H9 (cell line): ENCODE measurements around the gene PELI2. TPM values are rescaled to one million over a fixed set of nuclear protein-coding genes. Genes with fewer than 3 reads are reported as not detected.

Experiments used
- DNase-seq: peaks from one replicate; pipeline ENCODE4 v3.0.0-alpha.2; 2017
- H2AFZ ChIP-seq: one replicate; pipeline ENCODE4 v1.6.1; 2013; ENCODE audit warnings: mild to moderate bottlenecking, low read length, control low read depth, moderate library complexity
- H2AK5ac ChIP-seq: 2 replicates; pipeline ENCODE4 v1.6.1; 2013; ENCODE audit warnings: low read length, control low read depth, mixed read lengths; ENCODE audit not compliant: insufficient read length
- H2BK120ac ChIP-seq: one replicate; pipeline ENCODE4 v1.6.1; 2013; ENCODE audit warnings: low read depth, mild to moderate bottlenecking, low read length, control low read depth, inconsistent platforms; ENCODE audit not compliant: poor library complexity, severe bottlenecking
- H2BK12ac ChIP-seq: 2 replicates; pipeline ENCODE4 v1.6.1; 2013; ENCODE audit warnings: low read length, control low read depth, mixed read lengths, low read depth; ENCODE audit not compliant: insufficient read length
- H2BK15ac ChIP-seq: 2 replicates; pipeline ENCODE4 v1.6.1; 2013; ENCODE audit warnings: low read depth, low read length, control low read depth
- H2BK20ac ChIP-seq: one replicate; pipeline ENCODE4 v1.6.1; 2013; ENCODE audit warnings: low read depth, mild to moderate bottlenecking, low read length, control low read depth, inconsistent platforms; ENCODE audit not compliant: poor library complexity, severe bottlenecking
- H2BK5ac ChIP-seq: 2 replicates; pipeline ENCODE4 v1.6.1; 2013; ENCODE audit warnings: low read length, control low read depth, mixed read lengths; ENCODE audit not compliant: insufficient read length
- H3K14ac ChIP-seq: 2 replicates; pipeline ENCODE4 v1.6.1; 2013; ENCODE audit warnings: low read length, control low read depth; ENCODE audit not compliant: insufficient read depth
- H3K18ac ChIP-seq: 2 replicates; pipeline ENCODE4 v1.6.1; 2013; ENCODE audit warnings: low read depth, mild to moderate bottlenecking, mixed read lengths, low read length, control low read depth; ENCODE audit not compliant: insufficient read length
- H3K23ac ChIP-seq: 2 replicates; pipeline ENCODE4 v1.6.1; 2013; ENCODE audit warnings: low read length, control low read depth, mixed read lengths, low read depth; ENCODE audit not compliant: insufficient read length
- H3K23me2 ChIP-seq: 2 replicates; pipeline ENCODE4 v1.6.1; 2013; ENCODE audit warnings: low read depth, mild to moderate bottlenecking, mixed read lengths, low read length, control low read depth; ENCODE audit not compliant: insufficient read length, poor library complexity, severe bottlenecking
- H3K27ac ChIP-seq: 2 replicates; pipeline ENCODE4 v1.5.1; 2013; ENCODE audit warnings: low read length, control low read depth, mixed read lengths, low read depth; ENCODE audit not compliant: insufficient read length
- H3K27me3 ChIP-seq: 2 replicates; pipeline ENCODE4 v1.6.1; 2013; ENCODE audit warnings: low read length, control low read depth, inconsistent platforms; ENCODE audit not compliant: insufficient read depth
- H3K4ac ChIP-seq: 2 replicates; pipeline ENCODE4 v1.6.1; 2013; ENCODE audit warnings: low read depth, mild to moderate bottlenecking, control low read depth, inconsistent platforms, low read length, moderate library complexity
- H3K4me1 ChIP-seq: 2 replicates; pipeline ENCODE4 v1.6.1; 2013; ENCODE audit warnings: low read length, control low read depth, inconsistent platforms; ENCODE audit not compliant: insufficient read depth
- H3K4me2 ChIP-seq: 2 replicates; pipeline ENCODE4 v1.6.1; 2013; ENCODE audit warnings: low read length, control low read depth, mixed read lengths; ENCODE audit not compliant: insufficient read length, insufficient read depth
- H3K56ac ChIP-seq: 2 replicates; pipeline ENCODE4 v1.6.1; 2013; ENCODE audit warnings: low read depth, mild to moderate bottlenecking, mixed read lengths, low read length, control low read depth; ENCODE audit not compliant: insufficient read length
- H3K79me1 ChIP-seq: 2 replicates; pipeline ENCODE4 v1.6.1; 2013; ENCODE audit warnings: low read depth, mild to moderate bottlenecking, moderate library complexity, low read length, control low read depth, inconsistent platforms; ENCODE audit not compliant: insufficient read depth, poor library complexity, severe bottlenecking
- H3K79me2 ChIP-seq: 2 replicates; pipeline ENCODE4 v1.6.1; 2013; ENCODE audit warnings: low read length, control low read depth, inconsistent platforms; ENCODE audit not compliant: insufficient read depth
- H3K9ac ChIP-seq: 2 replicates; pipeline ENCODE4 v1.6.1; 2013; ENCODE audit warnings: low read length, control low read depth, mixed read lengths; ENCODE audit not compliant: insufficient read length; ENCODE audit errors: extremely low read depth
- H3K9me3 ChIP-seq: one replicate; pipeline ENCODE4 v1.6.1; 2013; ENCODE audit warnings: low read depth, low read length, inconsistent platforms; ENCODE audit not compliant: control insufficient read depth
- H3T11ph ChIP-seq: one replicate; pipeline ENCODE4 v1.6.1; 2013; ENCODE audit warnings: mild to moderate bottlenecking, low read length, control low read depth, inconsistent platforms
- H4K20me1 ChIP-seq: one replicate; pipeline ENCODE4 v1.6.1; 2013; ENCODE audit not compliant: control insufficient read depth, insufficient read length, insufficient read depth
- H4K5ac ChIP-seq: 2 replicates; pipeline ENCODE4 v1.6.1; 2013; ENCODE audit warnings: low read depth, mild to moderate bottlenecking, mixed read lengths, low read length, control low read depth; ENCODE audit not compliant: insufficient read length
- H4K8ac ChIP-seq: replicated peaks from 2 replicates; pipeline ENCODE4 v1.6.1; 2013; ENCODE audit warnings: low read length, control low read depth, mixed read lengths, low read depth; ENCODE audit not compliant: insufficient read length
- H4K91ac ChIP-seq: 2 replicates; pipeline ENCODE4 v1.6.1; 2013; ENCODE audit warnings: low read depth, mild to moderate bottlenecking, moderate library complexity, mixed read lengths, low read length, control low read depth; ENCODE audit not compliant: insufficient read length
- H3K27ac Mint-ChIP-seq, 3 experiments: 2 replicates in 2 of 3; 3 replicates in 1 of 3; pipeline ENCODE4 v1.8.0; 2020 to 2021; ENCODE audit warnings: mixed read lengths in 3 of 3, mild to moderate bottlenecking in 1 of 3, moderate library complexity in 1 of 3
- H3K27me3 Mint-ChIP-seq: 2 replicates; pipeline ENCODE4 v1.8.0; 2021; ENCODE audit warnings: low read depth, mild to moderate bottlenecking, moderate library complexity, mixed read lengths
- H3K36me3 Mint-ChIP-seq, 3 experiments: 2 replicates in 2 of 3; 3 replicates in 1 of 3; pipeline ENCODE4 v1.8.0; 2020 to 2021; ENCODE audit warnings: low read depth in 3 of 3, mixed read lengths in 3 of 3; ENCODE audit not compliant: insufficient read depth in 1 of 3
- H3K4me1 Mint-ChIP-seq, 2 experiments: 2 replicates each; pipeline ENCODE4 v1.8.0; 2020; ENCODE audit warnings: mixed read lengths in 2 of 2
- H3K4me3 Mint-ChIP-seq, 2 experiments: 2 replicates in 1 of 2; 3 replicates in 1 of 2; pipeline ENCODE4 v1.8.0; 2020 to 2021; ENCODE audit warnings: mild to moderate bottlenecking in 2 of 2, mixed read lengths in 2 of 2, moderate library complexity in 1 of 2
- H3K9me3 Mint-ChIP-seq, 2 experiments: 2 replicates in 1 of 2; 3 replicates in 1 of 2; pipeline ENCODE4 v1.8.0; 2020; ENCODE audit warnings: mild to moderate bottlenecking in 2 of 2, mixed read lengths in 2 of 2, moderate library complexity in 1 of 2
- WGBS: extraction: QIAGEN DNeasy Blood & Tissue Kit; methylation state at CpG from one replicate; pipeline ENCODE4 v1.1.7; 2013; ENCODE audit warnings: missing lambda C conversion rate, low lambda C conversion rate, mixed read lengths; ENCODE audit not compliant: insufficient read length; ENCODE audit errors: extremely low coverage; 5-methylcytosine and 5-hydroxymethylcytosine counted together
- total RNA-seq: library from RNA; stranded (reverse); gene quantifications from 2 replicates; pipeline ENCODE4 v1.2.1, GENCODE V29; 2021
- TF ChIP-seq, protein P1 (sequence below): fragments of 200-600 bp; sonication (generic); conservative IDR thresholded peaks from 3 replicates; pipeline ENCODE4 v1.8.0; 2021; ENCODE audit warnings: antibody characterized with exemption, mild to moderate bottlenecking

Gene PELI2
- total RNA-seq, 1 experiment from 2014 or later: 18.0 TPM

- Histone ChIP-seq H2BK12ac (no peak overlapping the region), H3K4ac (no peak overlapping the region), H3K9ac (no peak overlapping the region), H3K23ac (no peak overlapping the region), H3T11ph (no peak overlapping the region), H3K79me1 (no peaks in the 10 kb centered on the region), H3K23me2 (no peaks in the 10 kb centered on the region), H2BK120ac (no peak overlapping the region), H4K91ac (no peak overlapping the region), H4K5ac (no peak overlapping the region), H3K27ac (no peak overlapping the region), H3K27me3 (no peaks in the 10 kb centered on the region), H3K4me1 (no peaks in the 10 kb centered on the region), H2AFZ (no peak overlapping the region), H3K56ac (no peak overlapping the region), H3K79me2 (no peaks in the 10 kb centered on the region), H2BK20ac (no peak overlapping the region), H4K20me1 (no peaks in the 10 kb centered on the region), H2BK5ac (no peak overlapping the region), H3K4me2 (no peak overlapping the region), H2AK5ac (no peak overlapping the region), H4K8ac (no peak overlapping the region), H2BK15ac (no peak overlapping the region), H3K18ac (no peak overlapping the region), H3K14ac (no peak overlapping the region), H3K9me3 (no peaks in the 10 kb centered on the region)
- H3K27me3 Mint-ChIP-seq: no peaks in the 10 kb centered on the region
- no peak overlapping the region for H3K27ac Mint-ChIP-seq
- WGBS: no CpG with 5 or more reads among the region's 1 CpG
- H3K4me1 Mint-ChIP-seq: no peaks in the 10 kb centered on the region
- no peak for DNase-seq
- H3K4me3 Mint-ChIP-seq: no peak overlapping the region
- peaks cover 21 to 22% of the 10 kb centered on the region in 2 experiments for H3K9me3 Mint-ChIP-seq
- H3K36me3 Mint-ChIP-seq: peaks cover 3 to 19% (median 17%) of the 10 kb centered on the region in 3 experiments; a peak in 5 of 7 replicates
- TF ChIP-seq, protein P1, sequence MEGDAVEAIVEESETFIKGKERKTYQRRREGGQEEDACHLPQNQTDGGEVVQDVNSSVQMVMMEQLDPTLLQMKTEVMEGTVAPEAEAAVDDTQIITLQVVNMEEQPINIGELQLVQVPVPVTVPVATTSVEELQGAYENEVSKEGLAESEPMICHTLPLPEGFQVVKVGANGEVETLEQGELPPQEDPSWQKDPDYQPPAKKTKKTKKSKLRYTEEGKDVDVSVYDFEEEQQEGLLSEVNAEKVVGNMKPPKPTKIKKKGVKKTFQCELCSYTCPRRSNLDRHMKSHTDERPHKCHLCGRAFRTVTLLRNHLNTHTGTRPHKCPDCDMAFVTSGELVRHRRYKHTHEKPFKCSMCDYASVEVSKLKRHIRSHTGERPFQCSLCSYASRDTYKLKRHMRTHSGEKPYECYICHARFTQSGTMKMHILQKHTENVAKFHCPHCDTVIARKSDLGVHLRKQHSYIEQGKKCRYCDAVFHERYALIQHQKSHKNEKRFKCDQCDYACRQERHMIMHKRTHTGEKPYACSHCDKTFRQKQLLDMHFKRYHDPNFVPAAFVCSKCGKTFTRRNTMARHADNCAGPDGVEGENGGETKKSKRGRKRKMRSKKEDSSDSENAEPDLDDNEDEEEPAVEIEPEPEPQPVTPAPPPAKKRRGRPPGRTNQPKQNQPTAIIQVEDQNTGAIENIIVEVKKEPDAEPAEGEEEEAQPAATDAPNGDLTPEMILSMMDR: no peak
Measured at GRCh38 chr14:56274556-56274955, 156.3 kb downstream of the PELI2 start.
